H1 (cell line): Measurements from ENCODE around the gene SLC30A9. TPM values are rescaled to one million over a fixed set of nuclear protein-coding genes. Genes with fewer than 3 reads are reported as not detected.

Experiments
- GABPA ChIP-seq: IDR thresholded peaks from 2 replicates; pipeline ENCODE4 v1.6.1; 2011; ENCODE audit warnings: mild to moderate bottlenecking, low read length, moderate library complexity, borderline replicate concordance; ENCODE audit not compliant: insufficient read depth
- HDAC6 ChIP-seq: IDR thresholded peaks from one replicate; pipeline ENCODE4 v1.7.1; 2012; ENCODE audit warnings: low read depth, mild to moderate bottlenecking, inconsistent platforms, low read length, moderate library complexity
- JUN ChIP-seq: IDR thresholded peaks from 2 replicates; pipeline ENCODE4 v1.6.1; 2011; ENCODE audit warnings: low read depth, mild to moderate bottlenecking, improper control_type of control experiment, low read length
- RFX5 ChIP-seq: IDR thresholded peaks from 2 replicates; pipeline ENCODE4 v1.6.1; 2011; ENCODE audit warnings: low read depth, low read length, improper control_type of control experiment, borderline replicate concordance
- polyA plus RNA-seq, 7 experiments: library from polyadenylated mRNA; depleted of rRNA in 3 of 7; stranded (reverse) in 5 of 7; unstranded in 2 of 7; fragments of >200 nt in 5 of 7; fragments of 200-250 nt in 2 of 7; gene quantifications; 1 replicate in 5 of 7; 2 replicates in 1 of 7; 4 replicates in 1 of 7; pipeline versions ENCODE4 v1.2.1 to v1.2.3, GENCODE V29; 2011 to 2013; ENCODE audit warnings: missing spikeins in 2 of 7, mixed read lengths in 2 of 7
- total RNA-seq: library from RNA; stranded (reverse); fragmentation: NEBNext Ultra II Directional; extraction: Animal tissue kit (Norgen Biotek cat#: 25700); gene quantifications from 2 replicates; pipeline ENCODE4 v1.2.1, GENCODE V29; 2021

The SLC30A9 gene
- total and polyA plus RNA-seq, 2 of the 8 experiments (the other 6 are each of a cell fraction or from before 2014, with no cell fraction given), result 41.2 to 67.2 TPM

GRCh38 chr4:41943506-41943905 lies 46.8 kb upstream of the SLC30A9 start (continued):
- no peak for TF ChIP-seq GABPA
- TF ChIP-seq HDAC6, result no peak
- no peak for TF ChIP-seq JUN
- TF ChIP-seq RFX5, result no peak
- TF ChIP-seq, all 59 proteins: peak for 0
